GM18517 (cell line): ENCODE results near the gene IP6K1.
"Not testable (repeated sequence)": the region's sequence is repeated elsewhere in the genome, so short reads cannot be mapped to it uniquely, and the experiment has no call there.

Experiments
- ATAC-seq: cut with Tn5 transposase; IDR thresholded peaks from one replicate; pipeline ENCODE4 v1.9.1; 2021; ENCODE audit warnings: mild to moderate bottlenecking, moderate library complexity; ENCODE audit not compliant: unreplicated experiment

The IP6K1 gene

DNA sequence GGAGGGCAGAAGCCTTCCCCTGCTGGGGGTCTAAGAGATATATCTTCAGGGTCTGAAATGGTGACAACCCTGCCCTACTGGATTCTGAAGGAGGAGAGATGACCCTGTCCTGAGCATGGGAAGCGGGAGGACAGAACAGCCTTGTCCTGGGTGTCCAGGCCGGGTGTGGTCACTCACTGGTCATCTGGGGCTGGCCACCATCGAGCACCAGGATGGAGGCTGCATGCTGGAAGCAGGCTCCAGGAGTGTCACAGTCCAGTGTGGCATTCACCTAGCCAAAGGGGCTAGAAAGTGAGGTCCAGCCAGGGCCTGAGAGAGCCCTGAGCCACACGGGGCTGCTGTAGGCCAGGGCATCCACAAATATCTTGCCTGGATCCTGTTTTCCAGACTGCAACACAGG is 8.1 kb upstream of the IP6K1 start:
- ATAC-seq: no peak

DNA sequence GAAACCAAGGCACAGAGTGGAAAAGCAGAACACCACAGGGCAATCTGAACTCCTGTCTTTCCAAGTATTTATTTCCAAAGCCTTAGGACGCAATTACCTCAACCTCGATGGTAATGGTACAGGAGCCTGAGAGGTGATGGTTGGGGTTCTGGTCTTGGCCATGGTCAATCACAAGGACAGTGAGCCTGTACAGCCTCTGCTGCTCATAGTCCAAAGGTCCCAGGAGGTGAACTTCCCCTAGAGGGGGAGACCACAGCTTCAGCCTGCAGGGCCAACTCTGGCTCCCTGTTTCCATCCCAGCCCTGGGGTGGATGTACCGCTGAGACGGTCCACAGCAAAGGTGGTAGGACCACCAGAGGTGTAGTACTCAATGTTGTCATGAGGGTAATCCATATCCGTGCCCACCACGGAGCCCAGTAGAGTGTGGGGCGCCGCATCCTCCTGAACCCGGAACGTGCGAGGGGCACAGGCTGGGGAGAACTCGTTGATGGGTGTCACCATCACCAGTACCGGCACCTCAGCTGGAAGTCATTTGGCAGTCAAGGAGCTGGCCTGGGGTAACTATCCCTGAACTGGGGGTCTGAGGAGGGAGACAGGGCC is 7.2 kb upstream of the IP6K1 start:
- ATAC-seq: no peak

DNA sequence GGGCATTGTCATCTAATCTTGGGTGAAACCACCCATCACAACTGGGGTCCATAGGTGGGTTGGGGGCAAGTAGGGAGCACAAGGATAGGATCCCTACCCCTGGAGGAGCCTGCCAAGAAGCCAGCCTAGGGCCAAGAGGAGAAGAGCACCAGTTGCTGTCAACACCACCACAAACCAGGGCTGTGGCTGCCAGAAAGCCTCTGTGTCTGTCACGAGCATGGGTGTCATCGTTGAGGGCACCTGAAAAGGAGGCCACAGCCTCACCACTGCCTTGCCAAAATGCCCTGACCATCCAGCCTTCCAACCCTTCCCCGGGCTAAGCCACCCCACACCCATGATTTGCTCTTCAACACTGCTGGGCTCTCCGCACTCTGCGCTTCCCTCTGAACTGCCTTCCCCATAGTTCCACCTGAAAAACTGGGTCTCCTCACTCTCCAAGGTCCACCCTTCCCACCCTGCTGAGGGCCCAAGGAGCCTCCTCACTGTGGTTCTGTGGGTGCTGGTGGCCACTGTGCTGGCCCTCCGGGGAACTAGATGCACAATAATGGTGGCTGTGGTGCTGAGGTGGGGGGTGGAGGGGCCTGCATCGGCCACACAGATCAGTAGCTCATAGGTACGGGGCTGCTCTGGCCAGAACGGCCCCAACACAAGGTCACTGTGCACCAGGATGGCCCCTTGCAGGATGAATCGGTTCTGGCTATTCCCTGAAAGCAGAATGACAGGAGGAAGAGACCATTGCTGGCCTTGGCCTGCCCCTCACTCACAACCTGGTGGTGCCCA is 6.2 kb upstream of the IP6K1 start:
- ATAC-seq: no peak

DNA sequence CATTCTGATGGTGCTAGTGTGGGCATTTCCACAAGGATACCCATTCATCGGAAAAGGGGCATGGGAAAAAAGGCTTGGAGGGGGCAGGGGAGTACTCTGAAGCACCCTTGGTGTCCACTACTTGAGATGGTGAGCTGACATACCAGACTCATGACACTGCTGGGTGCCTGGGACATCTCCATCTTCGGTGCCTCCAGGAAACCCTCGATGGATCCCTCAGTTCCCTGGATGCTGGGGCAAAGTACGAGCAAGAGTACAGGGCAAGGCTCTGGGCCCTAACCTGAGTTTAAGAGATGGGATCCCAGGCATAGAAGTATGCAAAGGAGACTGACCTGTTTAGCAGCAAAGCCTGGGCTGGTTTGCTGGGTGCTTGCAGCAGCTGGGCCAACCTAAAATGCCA is 5.2 kb upstream of the IP6K1 start:
- ATAC-seq: no peak

DNA sequence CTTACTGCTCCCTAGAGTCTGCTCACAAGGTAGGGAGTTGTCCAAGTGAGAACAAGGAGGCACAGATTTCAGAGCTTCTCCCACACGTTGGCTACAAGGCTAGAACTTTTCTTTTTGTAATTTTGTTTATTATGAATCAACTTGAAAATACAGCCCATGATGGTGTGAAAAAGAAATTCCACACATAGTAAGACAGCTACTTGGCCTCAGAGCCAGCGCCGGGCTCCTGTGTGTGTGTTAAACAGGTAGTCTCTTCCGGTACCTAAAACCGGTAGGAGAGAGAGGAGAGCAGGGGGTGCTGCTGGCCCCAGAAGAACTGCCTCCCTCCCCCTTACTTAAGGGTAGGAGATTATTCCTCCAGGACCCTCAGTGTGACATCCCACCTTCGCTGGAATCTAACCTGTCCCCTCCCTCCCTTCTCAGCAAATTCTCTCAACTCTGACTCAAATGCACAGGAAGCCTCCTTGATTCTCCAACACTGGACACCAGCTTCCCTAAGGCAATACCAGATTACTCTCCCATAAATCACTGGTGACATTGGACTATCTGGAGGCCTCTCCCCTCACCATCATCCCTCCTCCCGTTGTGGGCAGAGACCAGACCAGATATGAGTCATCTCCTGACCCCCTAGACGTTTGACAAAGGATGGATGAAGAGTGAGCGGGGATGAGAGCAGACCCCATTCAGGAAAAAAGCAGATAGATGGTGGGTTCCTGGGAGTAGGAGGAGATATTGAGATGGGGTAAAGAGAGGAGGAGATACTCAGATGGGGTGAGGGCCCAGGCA is 4.5 kb upstream of the IP6K1 start:
- ATAC-seq: no peak

DNA sequence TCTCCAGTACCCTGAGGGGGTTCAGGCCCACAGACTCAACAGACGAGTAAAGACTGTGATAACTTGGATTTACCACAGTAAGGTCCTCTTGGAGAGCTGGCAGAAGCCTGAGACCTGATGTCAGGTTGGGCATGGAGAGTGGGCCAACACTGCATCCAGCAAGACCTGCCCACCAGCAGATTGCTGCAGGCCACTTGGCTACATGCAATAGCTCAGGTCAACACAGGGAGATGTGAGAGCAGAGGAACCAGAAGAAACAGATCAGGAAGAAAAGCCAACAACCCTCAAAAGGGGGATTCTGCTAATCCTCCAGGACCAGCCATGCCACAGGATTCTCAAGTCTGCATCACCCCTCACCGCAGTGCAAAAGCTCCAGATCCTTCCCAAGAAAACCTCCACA is 1.7 kb upstream of the IP6K1 start:
- ATAC-seq: no peak

DNA sequence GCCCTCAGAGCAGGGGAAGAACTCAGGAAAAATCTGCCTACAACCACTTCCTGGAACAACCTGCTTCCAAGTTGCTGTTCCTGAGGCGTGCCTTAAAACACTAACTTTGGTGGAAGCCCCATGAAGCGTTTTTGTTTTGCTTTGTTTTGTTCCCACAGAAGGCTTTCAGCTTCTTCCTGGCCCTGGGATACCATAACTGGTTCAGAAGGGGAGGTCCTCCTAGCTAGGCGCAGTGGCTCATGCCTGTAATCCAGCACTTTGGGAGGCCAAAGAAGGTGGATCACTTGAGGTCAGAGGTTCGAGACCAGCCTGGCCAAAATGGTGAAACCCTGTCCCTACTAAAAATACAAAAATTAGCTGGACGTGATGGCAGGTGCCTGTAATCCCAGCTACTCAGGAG is 1.2 kb upstream of the IP6K1 start:
- ATAC-seq: no peak

DNA sequence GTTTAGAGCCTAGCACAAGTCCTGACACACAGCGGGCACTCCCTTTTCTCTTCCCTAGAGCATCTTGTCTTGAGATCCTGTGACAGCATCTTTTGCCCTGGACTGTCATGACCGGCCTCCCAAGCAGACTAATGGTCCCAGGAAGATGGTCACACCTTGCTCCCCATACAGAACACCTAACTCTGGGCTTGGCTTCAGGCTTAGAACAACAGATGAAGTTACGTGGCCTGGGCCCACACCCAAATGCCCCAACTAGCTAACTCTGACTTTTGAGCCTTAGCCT is 781 bp upstream of the IP6K1 start:
- no peak for ATAC-seq

DNA sequence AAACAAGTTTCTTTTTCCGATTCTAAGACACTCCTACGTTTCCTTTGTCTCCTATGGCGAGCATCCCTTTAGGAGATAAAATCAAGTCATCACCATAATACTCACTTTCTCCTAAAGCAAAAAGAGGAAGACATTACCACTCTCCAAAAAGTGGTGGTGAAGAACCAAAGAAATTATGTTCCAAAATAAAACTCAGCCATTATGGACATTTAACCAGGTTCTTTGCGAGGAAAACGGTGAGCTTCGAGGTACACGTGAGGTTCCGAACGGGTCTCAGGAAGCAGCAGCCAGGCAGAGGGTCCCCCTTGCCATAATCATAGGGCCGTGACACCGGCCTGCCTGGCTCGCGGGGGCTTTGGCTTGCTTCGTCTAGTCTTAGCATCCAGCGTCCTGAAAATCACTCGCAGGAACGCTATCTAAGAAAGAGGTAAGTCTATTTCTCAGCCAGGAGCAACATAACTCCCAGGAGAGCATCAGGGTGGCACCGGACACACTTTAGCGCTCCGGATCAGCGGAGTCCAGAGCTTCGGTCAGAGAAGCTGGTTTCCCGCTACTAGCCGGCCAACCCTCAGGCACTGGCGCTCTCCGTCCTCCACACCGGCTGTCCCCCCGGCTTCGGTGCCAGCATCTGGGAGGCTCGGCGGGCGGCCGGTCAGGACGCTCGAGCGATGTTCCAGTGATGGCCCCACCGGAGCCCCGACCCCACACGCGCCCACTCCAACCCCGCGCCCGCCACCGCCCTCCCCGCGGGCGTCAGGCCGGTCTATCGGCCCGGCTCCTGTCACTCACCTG is 581 bp downstream of the IP6K1 start:
- peak; percentile 29 for ATAC-seq

DNA sequence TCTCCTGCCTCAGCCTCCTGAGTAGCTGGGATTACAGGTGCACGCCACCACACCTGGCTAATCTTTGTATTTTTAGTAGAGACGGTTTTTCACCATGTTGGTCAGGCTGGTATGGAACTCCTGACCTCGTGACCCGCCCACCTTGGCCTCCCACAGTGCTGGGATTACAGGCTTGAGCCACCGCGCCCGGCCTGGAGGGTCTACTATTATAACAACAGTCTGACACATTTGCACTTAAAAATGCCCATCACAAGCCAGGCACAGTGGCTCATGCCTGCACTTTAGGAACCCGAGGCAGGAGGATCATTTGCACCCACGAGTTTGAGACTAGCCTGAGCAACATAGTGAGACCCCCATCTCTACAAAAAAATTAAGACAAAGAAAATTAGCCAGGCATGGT is 4.1 kb downstream of the IP6K1 start:
- ATAC-seq: not testable (repeated sequence)

DNA sequence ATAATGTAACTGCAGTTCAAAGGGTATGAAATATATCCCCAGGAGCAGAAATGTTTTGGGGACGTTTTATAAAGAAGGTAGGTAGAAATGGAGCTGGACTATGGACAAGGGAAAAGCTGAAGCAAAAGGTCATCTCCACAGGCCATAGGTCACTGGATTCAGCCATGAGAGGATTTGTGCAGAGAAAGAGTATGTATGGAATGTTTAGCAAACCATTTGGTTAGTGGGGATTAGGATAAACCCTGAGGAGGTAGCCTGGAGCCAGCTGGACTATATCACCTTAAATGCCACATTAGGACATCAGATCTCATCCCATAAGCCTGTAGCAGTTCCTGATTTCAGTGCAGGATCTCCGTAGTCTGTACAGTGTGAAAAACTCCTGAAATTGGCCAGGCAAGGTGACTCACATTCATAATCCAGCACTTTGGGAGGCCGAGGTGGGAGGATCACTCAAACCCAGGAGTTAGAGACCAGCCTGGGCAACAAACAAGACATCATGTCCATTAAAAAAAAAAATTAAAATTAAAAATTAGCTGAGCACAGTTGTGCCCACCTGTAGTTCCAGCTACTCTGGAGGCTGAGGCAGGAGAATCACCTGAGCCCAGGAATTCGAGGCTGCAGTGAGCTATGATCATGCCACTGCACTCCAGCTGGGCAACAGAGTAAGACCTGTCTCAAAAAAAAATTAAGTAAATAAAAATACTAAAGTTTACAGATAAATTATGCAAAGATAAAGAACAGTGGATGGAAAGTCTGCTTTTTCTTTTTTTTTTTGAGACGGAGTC is 4.7 kb downstream of the IP6K1 start:
- ATAC-seq: no peak

DNA sequence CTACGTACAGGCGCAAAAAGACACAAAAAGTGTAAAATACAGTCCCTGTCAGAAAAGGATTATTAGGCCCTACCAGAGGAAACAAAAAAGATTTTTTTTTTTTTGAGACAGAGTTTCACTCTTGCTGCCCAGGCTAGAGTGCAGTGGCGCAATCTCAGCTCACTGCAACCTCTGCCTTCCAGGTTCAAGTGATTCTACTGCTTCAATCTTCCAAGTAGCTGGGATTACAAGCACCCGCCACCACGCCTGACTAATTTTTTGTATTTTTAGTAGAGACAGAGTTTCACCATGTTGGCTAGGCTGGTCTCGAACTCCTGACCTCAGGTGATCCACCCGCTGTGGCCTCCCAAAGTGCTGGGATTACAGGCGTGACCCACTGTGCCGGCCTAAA is 5.4 kb downstream of the IP6K1 start:
- ATAC-seq: not testable (repeated sequence)

DNA sequence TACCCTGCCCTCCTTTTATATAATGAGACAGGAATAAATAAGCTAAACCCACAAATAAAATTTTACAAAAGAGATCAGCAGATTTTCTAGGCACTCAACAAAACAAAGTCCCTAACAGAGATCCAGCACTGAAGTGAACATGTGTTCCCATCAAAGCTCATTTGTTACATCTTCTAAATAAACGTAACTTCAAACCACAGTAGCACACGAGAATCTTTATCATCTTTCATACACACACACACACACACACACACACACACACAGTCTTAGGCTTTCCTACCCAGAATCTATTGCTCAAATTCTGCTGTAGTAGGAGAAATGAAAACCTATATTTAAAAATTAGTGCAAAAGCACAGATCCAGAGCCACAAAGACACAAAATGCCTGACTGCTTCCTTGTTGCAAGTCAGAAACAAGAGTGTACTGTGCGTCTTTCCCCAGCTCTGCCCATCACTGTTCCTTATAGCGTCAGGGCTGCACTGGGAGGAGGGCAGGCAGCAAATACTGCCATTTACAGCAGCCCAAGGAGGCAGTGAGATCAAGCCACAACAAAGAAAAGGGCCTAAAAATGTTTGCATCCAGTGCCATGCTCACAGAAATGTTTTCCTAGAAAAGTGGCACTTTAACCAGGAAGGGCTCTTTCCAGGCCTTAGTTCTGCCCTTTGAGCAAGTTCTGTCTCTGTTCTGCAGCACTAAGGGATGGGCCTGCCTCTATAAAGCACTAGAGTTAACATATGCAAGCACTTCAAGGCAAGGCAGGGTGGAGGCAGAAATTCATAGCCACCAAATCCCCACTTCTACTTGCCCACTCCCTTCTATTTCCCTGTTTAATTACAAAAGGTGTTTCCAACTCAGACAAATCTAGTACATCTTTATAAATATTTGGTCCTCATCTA is 6.0 kb downstream of the IP6K1 start:
- no peak for ATAC-seq

DNA sequence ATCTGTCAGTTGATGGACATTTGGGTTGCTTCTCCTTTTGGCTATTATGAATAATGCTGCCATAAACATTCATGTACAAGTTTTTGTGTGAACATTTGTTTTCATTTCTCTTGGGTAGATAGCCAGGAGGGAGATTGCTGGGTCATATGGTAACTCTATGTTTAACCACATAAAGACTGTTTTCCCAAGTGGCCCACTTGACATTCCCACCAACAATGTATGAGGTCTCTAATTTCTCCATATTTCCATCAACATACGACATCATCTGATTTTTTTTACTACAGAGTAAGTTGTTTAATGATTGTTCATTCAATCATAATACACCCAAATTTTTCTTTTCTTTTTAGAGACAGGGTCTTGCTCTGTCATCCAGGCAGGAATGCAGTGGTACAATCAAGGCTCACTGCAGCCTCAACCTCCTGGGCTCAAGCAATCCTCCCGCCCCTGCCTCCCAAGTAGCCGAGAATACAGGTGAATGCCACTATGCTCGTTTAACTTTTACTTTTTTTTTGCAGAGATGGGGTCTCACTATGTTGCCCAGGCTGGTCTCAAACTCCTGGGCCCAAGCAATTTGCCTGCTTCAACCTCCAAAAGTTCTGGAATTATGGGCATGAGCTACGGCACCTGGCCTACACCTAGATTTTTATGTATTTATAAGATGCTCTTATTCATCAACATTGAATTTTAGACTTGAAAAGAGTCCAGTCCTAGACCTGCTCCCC is 6.8 kb downstream of the IP6K1 start:
- ATAC-seq: no peak

DNA sequence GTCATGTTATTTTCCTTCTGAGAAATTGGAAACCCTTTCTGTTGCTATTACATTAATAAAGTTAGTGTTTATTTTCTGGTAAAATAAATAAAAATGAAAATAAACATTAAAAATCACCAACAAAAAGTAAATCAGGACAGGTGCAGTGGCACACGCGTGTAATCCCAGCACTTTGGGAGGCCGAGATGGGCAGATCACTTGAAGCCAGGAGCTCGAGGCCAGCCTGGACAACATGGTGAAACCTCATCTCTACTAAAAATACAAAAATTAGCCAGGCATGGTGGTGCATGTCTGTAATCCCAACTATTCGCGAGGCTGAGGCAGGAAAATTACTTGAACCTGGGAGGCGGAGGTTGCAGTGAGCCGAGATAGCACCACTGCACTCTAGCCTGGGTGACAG is 10.2 kb downstream of the IP6K1 start:
- not testable (repeated sequence) for ATAC-seq

DNA sequence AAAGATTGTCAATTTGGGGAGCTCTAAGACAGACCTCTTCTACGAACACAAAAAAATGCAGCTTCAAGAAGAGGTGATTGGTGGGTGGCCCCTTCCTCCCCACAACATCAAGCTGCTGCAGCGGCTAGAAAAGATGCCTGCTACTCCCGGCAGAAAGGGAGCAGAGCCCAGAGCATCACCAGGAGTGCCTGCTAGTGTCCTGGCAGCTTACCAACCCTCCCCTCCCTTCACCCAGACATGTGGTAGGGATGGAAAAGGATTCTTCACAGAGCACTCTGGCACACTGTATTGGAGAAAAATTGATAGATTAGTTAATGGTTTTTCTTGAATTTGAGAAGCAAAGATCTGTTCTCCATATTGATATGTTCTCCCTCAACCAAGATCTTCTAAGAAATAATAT is 10.8 kb downstream of the IP6K1 start:
- ATAC-seq: no peak

DNA sequence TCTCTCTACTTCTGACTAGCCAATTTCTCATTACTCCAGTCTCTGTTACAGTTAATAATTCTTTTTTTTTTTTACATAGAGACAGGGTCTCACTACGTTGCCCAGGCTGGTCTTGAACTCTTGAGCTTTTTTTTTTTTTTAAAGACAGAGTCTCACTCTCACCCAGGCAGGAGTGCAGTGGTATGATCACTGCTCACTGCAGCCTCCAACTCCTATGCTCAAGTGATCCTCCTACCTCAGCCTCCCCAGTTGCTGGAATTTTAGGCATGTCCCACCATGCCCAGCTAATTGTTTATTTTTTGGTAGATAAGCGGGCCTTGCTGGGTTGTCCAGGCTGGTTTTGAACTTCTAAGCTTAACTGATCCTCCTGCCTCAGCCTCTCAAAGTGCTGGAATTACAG is 13.6 kb downstream of the IP6K1 start:
- ATAC-seq: no peak

DNA sequence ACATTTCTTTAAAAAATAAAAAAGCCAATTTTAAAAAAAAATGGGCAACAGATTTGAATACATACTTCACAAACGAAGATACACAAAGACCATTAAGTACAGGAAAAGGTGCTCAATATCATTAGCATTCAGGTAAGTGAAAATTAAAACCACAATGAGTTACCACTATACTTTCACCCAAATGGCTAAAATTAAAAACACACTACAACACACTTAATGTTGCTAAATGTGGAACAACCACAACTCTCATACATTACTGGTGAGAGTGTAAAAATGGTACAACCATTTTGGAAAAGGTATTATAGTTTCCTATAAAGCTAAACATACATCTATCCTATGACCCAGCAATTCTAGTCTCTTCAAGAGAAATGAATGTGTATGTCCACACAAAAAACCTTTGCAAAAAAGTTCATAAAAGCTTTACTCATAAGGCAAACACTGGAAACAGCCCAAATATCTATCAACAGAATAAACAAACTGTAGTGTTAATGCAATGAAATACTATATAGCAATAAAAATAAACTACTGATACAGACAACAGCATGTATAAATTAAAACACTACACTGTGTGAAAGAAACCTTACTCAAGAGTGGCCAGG is 14.9 kb downstream of the IP6K1 start:
- ATAC-seq: no peak

DNA sequence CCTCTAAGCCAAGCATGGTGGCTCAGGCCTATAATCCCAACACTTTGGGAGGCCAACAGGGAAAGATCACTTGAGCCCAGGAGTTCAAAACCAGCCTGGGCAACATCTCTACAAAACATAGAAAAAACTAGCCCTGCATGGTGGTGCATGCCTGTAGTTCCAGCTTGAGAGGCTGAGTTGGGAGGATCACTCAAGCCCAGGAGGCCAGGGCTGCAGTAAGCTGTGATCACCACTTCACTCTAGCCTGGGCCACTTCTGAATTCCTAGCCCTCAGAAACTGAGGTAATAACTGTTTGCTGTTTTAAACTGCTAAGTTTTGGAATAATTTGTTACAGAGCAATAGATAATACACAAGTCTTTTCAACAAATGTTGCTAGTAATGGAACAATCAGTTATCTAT is 16.4 kb downstream of the IP6K1 start:
- no peak for ATAC-seq
